OCI-LY3 (cell line): Measurements from ENCODE around the gene WASF2.

Experiments used
- H2AFZ ChIP-seq: fragments of 200-600, 300-600 bp; shearing (Covaris generic); 2 replicates; pipeline ENCODE4 v1.6.0; 2014; ENCODE audit warnings: antibody characterized with exemption, low read depth, low read length
- H3K27ac ChIP-seq: fragments of 200-600, 300-600 bp; sonication (generic); 2 replicates; pipeline ENCODE4 v1.5.1; 2014; ENCODE audit warnings: mild to moderate bottlenecking, low read length, moderate library complexity, mixed read lengths
- H3K27me3 ChIP-seq: fragments of 200-600, 300-600 bp; sonication (generic); 2 replicates; pipeline ENCODE4 v1.6.1; 2014; ENCODE audit warnings: low read depth, low read length, mixed read lengths
- H3K36me3 ChIP-seq: fragments of 200-600, 300-600 bp; sonication (generic); replicated peaks from 2 replicates; pipeline ENCODE3; 2014; ENCODE audit warnings: low read depth, low read length, mixed read lengths
- H3K4me1 ChIP-seq: fragments of 300-600, 200-600 bp; sonication (generic); 2 replicates; pipeline ENCODE4 v1.6.1; 2014; ENCODE audit warnings: low read length, mixed read lengths
- H3K4me2 ChIP-seq: fragments of 200-600, 300-600 bp; sonication (generic); 2 replicates; pipeline ENCODE4 v1.6.1; 2014; ENCODE audit warnings: low read length, mixed read lengths
- H3K4me3 ChIP-seq: fragments of 300-600, 200-600 bp; sonication (generic); 2 replicates; pipeline ENCODE4 v1.5.1; 2014; ENCODE audit warnings: antibody characterized with exemption, mild to moderate bottlenecking, low read length, moderate library complexity
- H3K79me2 ChIP-seq: fragments of 300-600, 200-600 bp; shearing (Covaris generic); 2 replicates; pipeline ENCODE4 v1.6.1; 2014; ENCODE audit warnings: mild to moderate bottlenecking, low read length, mixed read lengths
- H3K9ac ChIP-seq: fragments of 300-600, 200-600 bp; shearing (Covaris generic); 2 replicates; pipeline ENCODE4 v1.6.0; 2014; ENCODE audit warnings: mild to moderate bottlenecking, low read length, moderate library complexity
- H3K9me3 ChIP-seq: fragments of 200-600, 300-600 bp; shearing (Covaris generic); 2 replicates; pipeline ENCODE4 v1.6.1; 2014; ENCODE audit warnings: low read length, mixed read lengths; ENCODE audit not compliant: insufficient read depth
- H4K20me1 ChIP-seq: fragments of 200-600, 300-600 bp; sonication (generic); 2 replicates; pipeline ENCODE4 v1.6.1; 2016; ENCODE audit warnings: low read length, mixed read lengths; ENCODE audit not compliant: insufficient read depth
- EZH2phosphoT487 ChIP-seq: fragments of 200-600 bp; shearing (Covaris generic); IDR thresholded peaks from 2 replicates; pipeline ENCODE4 v1.6.1; 2018; ENCODE audit warnings: antibody characterized with exemption, mixed run types, low read depth
- TF ChIP-seq, protein P1 (sequence below): fragments of 200-600, 300-600 bp; sonication (generic); IDR thresholded peaks from 2 replicates; pipeline ENCODE4 v1.5.1; 2014; ENCODE audit warnings: antibody characterized with exemption, low read length, low read depth

Gene WASF2

GRCh38 chr1:27446496-27447020 is 43.4 kb downstream of the WASF2 start:
- Histone ChIP-seq H3K79me2 (peaks cover 25% of the 10 kb centered on the region), H3K4me3 (no peak overlapping the region), H2AFZ (no peak overlapping the region), H3K9ac (no peak overlapping the region), H3K27me3 (no peaks in the 10 kb centered on the region), H4K20me1 (peaks cover 7% of the 10 kb centered on the region), H3K9me3 (no peaks in the 10 kb centered on the region), H3K4me1 (peaks cover 31% of the 10 kb centered on the region), H3K27ac (no peak overlapping the region), H3K36me3 (no peaks in the 10 kb centered on the region), H3K4me2 (no peak overlapping the region; the same call in 1 of the 2 replicates)
- TF ChIP-seq EZH2phosphoT487 = no peak
- TF ChIP-seq, protein P1, sequence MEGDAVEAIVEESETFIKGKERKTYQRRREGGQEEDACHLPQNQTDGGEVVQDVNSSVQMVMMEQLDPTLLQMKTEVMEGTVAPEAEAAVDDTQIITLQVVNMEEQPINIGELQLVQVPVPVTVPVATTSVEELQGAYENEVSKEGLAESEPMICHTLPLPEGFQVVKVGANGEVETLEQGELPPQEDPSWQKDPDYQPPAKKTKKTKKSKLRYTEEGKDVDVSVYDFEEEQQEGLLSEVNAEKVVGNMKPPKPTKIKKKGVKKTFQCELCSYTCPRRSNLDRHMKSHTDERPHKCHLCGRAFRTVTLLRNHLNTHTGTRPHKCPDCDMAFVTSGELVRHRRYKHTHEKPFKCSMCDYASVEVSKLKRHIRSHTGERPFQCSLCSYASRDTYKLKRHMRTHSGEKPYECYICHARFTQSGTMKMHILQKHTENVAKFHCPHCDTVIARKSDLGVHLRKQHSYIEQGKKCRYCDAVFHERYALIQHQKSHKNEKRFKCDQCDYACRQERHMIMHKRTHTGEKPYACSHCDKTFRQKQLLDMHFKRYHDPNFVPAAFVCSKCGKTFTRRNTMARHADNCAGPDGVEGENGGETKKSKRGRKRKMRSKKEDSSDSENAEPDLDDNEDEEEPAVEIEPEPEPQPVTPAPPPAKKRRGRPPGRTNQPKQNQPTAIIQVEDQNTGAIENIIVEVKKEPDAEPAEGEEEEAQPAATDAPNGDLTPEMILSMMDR = no peak

DNA sequence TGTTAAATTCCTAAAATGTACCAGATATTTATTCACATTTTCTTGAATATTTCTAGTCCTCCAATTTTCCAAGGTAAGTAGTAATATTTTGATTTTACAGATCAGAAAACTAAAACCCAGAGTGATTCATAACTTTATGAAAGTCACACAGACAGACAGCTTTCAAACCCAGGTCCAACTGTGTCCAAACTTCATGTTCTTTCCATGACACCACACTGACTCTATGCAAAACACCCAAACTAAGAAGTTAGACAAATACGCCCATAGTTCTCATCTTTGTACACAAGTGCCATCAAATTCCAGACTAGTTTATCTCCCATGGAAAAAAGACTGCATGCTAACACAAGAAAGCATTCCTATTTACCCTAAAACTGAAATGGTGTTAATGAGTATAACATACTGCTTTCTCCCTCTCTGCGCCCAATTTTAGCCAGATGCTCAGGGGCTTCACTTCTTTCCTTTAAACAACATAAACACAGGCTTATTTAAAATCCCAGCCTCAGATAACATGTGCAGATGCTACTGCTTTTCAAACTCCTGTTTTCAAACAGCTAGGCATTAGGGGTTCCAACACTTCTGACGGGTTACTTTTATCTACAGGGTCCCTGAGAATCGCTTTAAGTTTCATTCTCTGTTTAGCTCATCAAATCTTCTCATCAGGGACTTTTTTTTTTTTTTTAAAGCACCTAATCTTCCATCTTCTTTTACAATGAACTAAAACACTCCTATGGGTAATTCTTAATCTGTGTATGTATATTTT is 44.6 kb downstream of the WASF2 start:
- H3K36me3 ChIP-seq = no peaks in the 10 kb centered on the region
- H3K4me2 ChIP-seq = peak overlapping the region; percentile 97
- H3K79me2 ChIP-seq = peaks cover 25% of the 10 kb centered on the region
- peak overlapping the region; percentile 56 for H3K27ac ChIP-seq
- H3K9me3 ChIP-seq = no peaks in the 10 kb centered on the region
- TF ChIP-seq, protein P1 = no peak
- TF ChIP-seq EZH2phosphoT487 = no peak
- peaks cover 7% of the 10 kb centered on the region for H4K20me1 ChIP-seq
- peak overlapping the region; percentile 33 for H3K9ac ChIP-seq
- no peak overlapping the region for H2AFZ ChIP-seq
- peak overlapping the region; percentile 70 for H3K4me3 ChIP-seq
- H3K4me1 ChIP-seq = peaks cover 31% of the 10 kb centered on the region
- no peaks in the 10 kb centered on the region for H3K27me3 ChIP-seq

- Histone ChIP-seq H3K79me2 (peaks cover 25% of the 10 kb centered on the region), H3K4me3 (no peak overlapping the region), H3K9ac (no peak overlapping the region), H3K4me1 (peaks cover 31% of the 10 kb centered on the region), H3K27me3 (no peaks in the 10 kb centered on the region), H4K20me1 (peaks cover 7% of the 10 kb centered on the region), H3K9me3 (no peaks in the 10 kb centered on the region), H3K27ac (peak overlapping the region; percentile 56; the same call in 1 of the 2 replicates), H3K36me3 (no peaks in the 10 kb centered on the region), H2AFZ (no peak overlapping the region), H3K4me2 (peak overlapping the region; percentile 97)
- TF ChIP-seq, protein P1 = no peak
- TF ChIP-seq EZH2phosphoT487 = no peak
These were observed 45.3 kb downstream of the WASF2 start for GRCh38 chr1:27444632-27445031.

- Histone ChIP-seq H4K20me1 (peaks cover 32% of the 10 kb centered on the region), H3K9me3 (no peaks in the 10 kb centered on the region), H3K9ac (no peak overlapping the region), H3K79me2 (peaks cover 38% of the 10 kb centered on the region), H3K4me2 (no peak overlapping the region; the same call in 1 of the 2 replicates), H3K4me1 (peaks cover 47% of the 10 kb centered on the region), H3K27me3 (no peaks in the 10 kb centered on the region), H3K36me3 (no peaks in the 10 kb centered on the region), H3K27ac (no peak overlapping the region), H2AFZ (no peak overlapping the region), H3K4me3 (no peak overlapping the region)
- no peak for TF ChIP-seq EZH2phosphoT487
These were observed 50.8 kb downstream of the WASF2 start for GRCh38 chr1:27439150-27439549.
